GM13976 (cell line): Measurements from ENCODE around the gene ZNF827.

Experiments
- DNase-seq: peaks from one replicate; pipeline ENCODE4 v3.0.0; 2012; ENCODE audit warnings: low spot score
- in situ Hi-C: fragments of 300-500 bp; cut with MboI; formaldehyde crosslinking; loops from one replicate; pipeline ENCODE4 v1.12.0; 2022; ENCODE audit warnings: low sequenced_read_pairs, mixed read lengths, inconsistent platforms; ENCODE audit not compliant: unreplicated experiment
- TF ChIP-seq, protein P1 (sequence below): IDR thresholded peaks from 2 replicates; pipeline ENCODE4 v1.5.1; 2012; ENCODE audit warnings: borderline replicate concordance, mild to moderate bottlenecking; ENCODE audit not compliant: insufficient read depth; ENCODE audit errors: extremely low read depth, missing control alignments, control extremely low read depth

The ZNF827 gene

DNA sequence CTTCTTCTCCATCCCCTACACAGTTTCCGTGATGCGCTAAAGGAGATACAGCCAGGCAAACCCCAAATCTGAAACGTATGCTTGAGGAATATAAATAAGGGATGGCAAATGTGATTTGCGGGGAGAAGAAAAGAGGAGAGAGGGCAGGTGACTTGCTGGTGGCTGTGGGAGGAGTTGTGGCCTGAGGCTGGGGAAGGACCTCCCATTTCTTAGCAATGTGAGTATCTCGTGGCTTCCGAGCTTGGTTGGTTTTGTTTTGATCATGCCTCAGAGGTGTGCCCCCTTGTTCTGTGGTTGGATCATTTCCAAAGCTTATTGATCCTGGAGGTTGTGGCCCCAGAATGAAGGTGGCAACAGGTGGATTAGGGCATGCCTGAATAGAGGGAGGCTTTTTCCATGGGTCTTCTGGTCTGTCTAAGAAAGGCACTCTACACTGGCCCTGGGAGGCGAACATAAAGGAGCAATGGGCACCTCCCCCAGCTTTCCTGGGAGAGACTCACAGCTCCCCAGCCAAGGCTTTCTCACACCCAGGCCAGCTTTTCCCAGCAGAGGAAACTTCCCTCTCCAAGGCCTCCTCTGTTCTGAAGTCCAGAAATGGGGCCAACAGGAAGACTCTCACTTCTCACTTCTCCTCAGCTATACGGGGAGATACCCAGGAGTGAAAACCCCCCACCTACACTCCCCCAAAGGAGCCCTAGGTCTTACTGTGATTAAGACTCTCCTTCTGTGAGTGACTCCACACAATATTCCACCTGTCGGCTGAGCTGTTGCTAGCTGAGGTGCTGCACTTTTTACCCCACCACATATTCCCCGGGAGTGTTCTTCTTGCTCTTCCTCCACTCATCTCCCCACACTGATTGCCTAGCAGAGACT lies 218.6 kb downstream of the ZNF827 start:
- DNase-seq, result peak; percentile 60
- in situ Hi-C loops, result no loop called here

GRCh38 chr4:145716661-145717200 lies 221.9 kb downstream of the ZNF827 start:
- in situ Hi-C loops, result no loop called here
- TF ChIP-seq, protein P1, sequence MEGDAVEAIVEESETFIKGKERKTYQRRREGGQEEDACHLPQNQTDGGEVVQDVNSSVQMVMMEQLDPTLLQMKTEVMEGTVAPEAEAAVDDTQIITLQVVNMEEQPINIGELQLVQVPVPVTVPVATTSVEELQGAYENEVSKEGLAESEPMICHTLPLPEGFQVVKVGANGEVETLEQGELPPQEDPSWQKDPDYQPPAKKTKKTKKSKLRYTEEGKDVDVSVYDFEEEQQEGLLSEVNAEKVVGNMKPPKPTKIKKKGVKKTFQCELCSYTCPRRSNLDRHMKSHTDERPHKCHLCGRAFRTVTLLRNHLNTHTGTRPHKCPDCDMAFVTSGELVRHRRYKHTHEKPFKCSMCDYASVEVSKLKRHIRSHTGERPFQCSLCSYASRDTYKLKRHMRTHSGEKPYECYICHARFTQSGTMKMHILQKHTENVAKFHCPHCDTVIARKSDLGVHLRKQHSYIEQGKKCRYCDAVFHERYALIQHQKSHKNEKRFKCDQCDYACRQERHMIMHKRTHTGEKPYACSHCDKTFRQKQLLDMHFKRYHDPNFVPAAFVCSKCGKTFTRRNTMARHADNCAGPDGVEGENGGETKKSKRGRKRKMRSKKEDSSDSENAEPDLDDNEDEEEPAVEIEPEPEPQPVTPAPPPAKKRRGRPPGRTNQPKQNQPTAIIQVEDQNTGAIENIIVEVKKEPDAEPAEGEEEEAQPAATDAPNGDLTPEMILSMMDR, result no peak
- no peak for DNase-seq

More for the DNA sequence above, 218.6 kb downstream of the ZNF827 start:
- TF ChIP-seq, protein P1, result no peak

GRCh38 chr4:145716200-145716599 lies 222.4 kb downstream of the ZNF827 start:
- TF ChIP-seq, protein P1, result no peak
- in situ Hi-C loops, result no loop called here
- no peak for DNase-seq

DNA sequence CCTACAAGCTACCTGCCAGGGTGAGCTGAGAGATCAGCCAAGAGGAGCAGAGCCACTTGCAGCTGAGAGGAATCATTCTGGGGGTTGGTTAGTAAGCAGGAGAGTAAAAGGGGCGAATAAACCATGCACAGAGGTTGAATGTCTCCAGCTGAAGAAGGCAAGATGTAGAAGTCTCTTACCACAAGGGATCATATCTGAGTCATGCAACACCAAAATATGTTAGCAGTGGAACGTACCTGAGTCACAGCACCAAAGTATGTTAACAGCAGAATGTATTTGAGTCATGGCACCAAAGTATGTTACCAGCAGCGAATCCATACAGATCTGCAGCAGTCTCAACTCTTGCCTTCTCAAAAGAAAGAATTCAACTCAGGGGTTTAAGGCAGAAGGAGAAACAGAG lies 228.8 kb downstream of the ZNF827 start:
- no peak for DNase-seq
- in situ Hi-C loops, result no loop called here
- TF ChIP-seq, protein P1, result no peak

DNA sequence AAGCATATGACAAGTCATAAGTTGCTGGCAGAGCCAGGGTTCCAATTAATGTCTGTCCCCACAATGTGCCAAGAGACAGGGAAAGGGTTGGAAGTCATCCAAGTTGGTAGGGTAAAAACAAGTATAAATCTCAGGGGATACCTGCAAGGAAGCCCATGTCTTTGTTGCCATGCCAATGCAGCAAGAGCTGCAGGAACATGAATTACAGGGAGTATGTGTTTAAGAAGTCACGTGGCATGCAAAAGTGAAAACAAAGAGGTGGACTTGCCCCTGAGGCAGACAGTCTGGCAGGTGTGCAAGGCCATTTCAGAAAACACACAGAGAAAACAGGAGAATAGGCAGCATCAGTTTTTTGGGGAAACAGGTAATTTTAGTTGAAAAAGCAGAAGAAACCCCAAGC lies 229.3 kb downstream of the ZNF827 start:
- DNase-seq, result no peak
- in situ Hi-C loops, result no loop called here
- TF ChIP-seq, protein P1, result no peak
